GM04504 (cell line): Measurements from ENCODE around the gene ZIC1.

Source experiments
- DNase-seq: peaks from one replicate; pipeline ENCODE4 v3.0.0-alpha.2; 2012; ENCODE audit warnings: low read depth

Gene ZIC1

GRCh38 chr3:147380387-147380951, 28.7 kb upstream of the ZIC1 start:
- no peak for DNase-seq

GRCh38 chr3:147380977-147381376, 28.2 kb upstream of the ZIC1 start:
- DNase-seq = no peak

- DNase-seq = no peak
Observed at GRCh38 chr3:147381596-147381995, 27.6 kb upstream of the ZIC1 start.

GRCh38 chr3:147383617-147384016, 25.5 kb upstream of the ZIC1 start:
- no peak for DNase-seq

- no peak for DNase-seq
Observed at GRCh38 chr3:147384210-147385058, 24.7 kb upstream of the ZIC1 start.

- DNase-seq = no peak
Observed at GRCh38 chr3:147385059-147386012, 23.8 kb upstream of the ZIC1 start.

- no peak for DNase-seq
Observed at GRCh38 chr3:147387291-147387884, 21.8 kb upstream of the ZIC1 start.

GRCh38 chr3:147387885-147388699, 21.1 kb upstream of the ZIC1 start:
- no peak for DNase-seq

GRCh38 chr3:147388700-147389580, 20.2 kb upstream of the ZIC1 start:
- no peak for DNase-seq

GRCh38 chr3:147389717-147390116, 19.4 kb upstream of the ZIC1 start:
- no peak for DNase-seq

- DNase-seq = no peak
Observed at GRCh38 chr3:147390589-147391569, 18.3 kb upstream of the ZIC1 start.

GRCh38 chr3:147391781-147392624, 17.2 kb upstream of the ZIC1 start:
- DNase-seq = peak; percentile 81

GRCh38 chr3:147392625-147392946, 16.6 kb upstream of the ZIC1 start:
- DNase-seq = no peak

- DNase-seq = no peak
Observed at GRCh38 chr3:147393261-147393942, 15.8 kb upstream of the ZIC1 start.

GRCh38 chr3:147393943-147394883, 15.0 kb upstream of the ZIC1 start:
- no peak for DNase-seq

- DNase-seq = no peak
Observed at GRCh38 chr3:147394884-147395225, 14.3 kb upstream of the ZIC1 start.
